M059J (cell line): ENCODE measurements around the gene S1PR2. TPM values are rescaled to one million over a fixed set of nuclear protein-coding genes. Genes with fewer than 3 reads are reported as not detected.
"Not testable (repeated sequence)": the region's sequence is repeated elsewhere in the genome, so short reads cannot be mapped to it uniquely, and the experiment has no call there.

ENCODE experiments used
- DNase-seq: peaks from one replicate; pipeline ENCODE4 v3.0.0-alpha.2; 2012; ENCODE audit warnings: low read depth
- total RNA-seq: library from RNA; depleted of rRNA; stranded (reverse); fragments of >200 nt; shearing (Covaris generic); gene quantifications from 2 replicates; pipeline ENCODE4 v1.2.3, GENCODE V29; 2014

The S1PR2 gene
- total RNA-seq, 1 experiment from 2014 or later: 8.3 TPM

GRCh38 chr19:10254244-10254643 lies 23.1 kb upstream of the S1PR2 start:
- no peak for DNase-seq

GRCh38 chr19:10252707-10253106 lies 21.6 kb upstream of the S1PR2 start:
- DNase-seq: no peak

GRCh38 chr19:10251792-10252694 lies 20.9 kb upstream of the S1PR2 start, which contains the start of gene MRPL4:
Gene MRPL4 (plus strand): TSS chr19:10252214. CDS start chr19:10252254, 40 bp downstream.
- DNase-seq: peak; percentile 99

- DNase-seq: no peak
Observed at GRCh38 chr19:10246511-10246910, 15.4 kb upstream of the S1PR2 start.

GRCh38 chr19:10245189-10245939 lies 14.2 kb upstream of the S1PR2 start:
- DNase-seq: peak; percentile 20

- DNase-seq: no peak
Observed at GRCh38 chr19:10243606-10244005, 12.5 kb upstream of the S1PR2 start.

- peak; percentile 45 for DNase-seq
Observed at GRCh38 chr19:10241826-10242449, 10.8 kb upstream of the S1PR2 start.

GRCh38 chr19:10238172-10238783 lies 7.1 kb upstream of the S1PR2 start:
- DNase-seq: peak; percentile 55

- no peak for DNase-seq
Observed at GRCh38 chr19:10237702-10238101, 6.6 kb upstream of the S1PR2 start.

- not testable (repeated sequence) for DNase-seq
Observed at GRCh38 chr19:10235409-10235808, 4.3 kb upstream of the S1PR2 start.

- no peak for DNase-seq
Observed at GRCh38 chr19:10235003-10235402, 3.9 kb upstream of the S1PR2 start.

GRCh38 chr19:10233946-10234345 lies 2.8 kb upstream of the S1PR2 start:
- no peak for DNase-seq

- no peak for DNase-seq
Observed at GRCh38 chr19:10231612-10232228, 589 bp upstream of the S1PR2 start.

- DNase-seq: peak; percentile 11
Observed at GRCh38 chr19:10230173-10230860, 814 bp downstream of the S1PR2 start.

GRCh38 chr19:10228920-10229319 lies 2.2 kb downstream of the S1PR2 start:
- DNase-seq: peak; percentile 40

- DNase-seq: no peak
Observed at GRCh38 chr19:10228393-10228792, 2.7 kb downstream of the S1PR2 start.

- DNase-seq: no peak
Observed at GRCh38 chr19:10227026-10227971, 3.8 kb downstream of the S1PR2 start.

GRCh38 chr19:10226376-10227025 lies 4.6 kb downstream of the S1PR2 start:
- no peak for DNase-seq

- no peak for DNase-seq
Observed at GRCh38 chr19:10226021-10226375, 5.1 kb downstream of the S1PR2 start.
